ENCODE results near the gene PUM1. TPM values are rescaled to one million over a fixed set of nuclear protein-coding genes. Genes with fewer than 3 reads are reported as not detected.

PUM1 gene
- total and polyA plus RNA-seq, 4 donors: 18.1 to 49.2 (median 30.2) TPM

GRCh38 chr1:30928171-30928570 is 137.3 kb downstream of the PUM1 start:
- Histone ChIP-seq H3K27ac (ENCODE audit: low read depth in 1 of 2, low read length in 2 of 2) (no peak overlapping the region), H3K36me3 (ENCODE audit: control insufficient read depth in 4 of 4, insufficient read depth in 3 of 4, low read depth in 1 of 4, low read length in 3 of 4) (peaks cover 0 to 5% (median 4%) of the 10 kb centered on the region in 4 donors), H3K9ac (ENCODE audit: low read depth in 1 of 2, low read length in 2 of 2) (no peak overlapping the region), H3K9me3 (ENCODE audit: control insufficient read depth in 4 of 4, low read length in 3 of 4) (no peaks in the 10 kb centered on the region), H3K27me3 (ENCODE audit: control insufficient read depth in 4 of 4, insufficient read depth in 4 of 4, low read length in 3 of 4) (no peaks in the 10 kb centered on the region), H3K4me1 (ENCODE audit: control insufficient read depth in 4 of 4, insufficient read depth in 4 of 4, low read length in 3 of 4) (peaks cover 0 to 3% (median 0%) of the 10 kb centered on the region in 4 donors), H3K4me3 (ENCODE audit: low read depth in 1 of 3, low read length in 3 of 3) (no peak overlapping the region)
- 93% methylated on average over 7 of the region's 7 CpGs for WGBS
- no peak for DNase-seq (ENCODE audit: low spot score)
- TF ChIP-seq HNF4G (IDR thresholded peaks at IDR 0.05) (no peak), NR2F2 (IDR thresholded peaks at IDR 0.05) (no peak), TAF1 (conservative IDR thresholded peaks at IDR 0.05) (no peak), EGR1 (IDR thresholded peaks at IDR 0.05; ENCODE audit: low read depth in 2 of 2) (no peak), FOXA2 (IDR thresholded peaks at IDR 0.05) (no peak)

GRCh38 chr1:30927448-30927847 is 138.1 kb downstream of the PUM1 start:
- TF ChIP-seq RXRA (IDR thresholded peaks at IDR 0.05) (no peak), RAD21 (IDR thresholded peaks at IDR 0.05) (no peak), GABPA (IDR thresholded peaks at IDR 0.05 in 1 of 2, conservative IDR thresholded peaks at IDR 0.05 in 1 of 2) (no peak), FOXA2 (IDR thresholded peaks at IDR 0.05) (no peak), CTCF (IDR thresholded peaks at IDR 0.05; ENCODE audit: low read depth, low read length, missing input control) (no peak), JUND (IDR thresholded peaks at IDR 0.05) (no peak), HNF4G (IDR thresholded peaks at IDR 0.05) (no peak), REST (IDR thresholded peaks at IDR 0.05) (no peak), FOXA1 (IDR thresholded peaks at IDR 0.05) (no peak), NR2F2 (IDR thresholded peaks at IDR 0.05) (no peak), TAF1 (conservative IDR thresholded peaks at IDR 0.05) (no peak), SP1 (IDR thresholded peaks at IDR 0.05) (no peak)
- H3K4me1 ChIP-seq (ENCODE audit: control insufficient read depth in 4 of 4, insufficient read depth in 4 of 4, low read length in 3 of 4): peaks cover 0 to 3% (median 0%) of the 10 kb centered on the region in 4 donors
- H3K9me3 ChIP-seq (ENCODE audit: control insufficient read depth in 4 of 4, low read length in 3 of 4): no peaks in the 10 kb centered on the region
- no peak overlapping the region for H3K4me3 ChIP-seq (ENCODE audit: low read depth in 1 of 3, low read length in 3 of 3)
- no peak overlapping the region for H3K27ac ChIP-seq (ENCODE audit: low read depth in 1 of 2, low read length in 2 of 2)
- WGBS: 91% methylated on average over 3 of the region's 3 CpGs
- H3K36me3 ChIP-seq (ENCODE audit: control insufficient read depth in 4 of 4, insufficient read depth in 3 of 4, low read depth in 1 of 4, low read length in 3 of 4): no peaks in the 10 kb centered on the region
- no peak for DNase-seq (ENCODE audit: low spot score)
- no peaks in the 10 kb centered on the region for H3K27me3 ChIP-seq (ENCODE audit: control insufficient read depth in 4 of 4, insufficient read depth in 4 of 4, low read length in 3 of 4)
- no peak overlapping the region for H3K9ac ChIP-seq (ENCODE audit: low read depth in 1 of 2, low read length in 2 of 2)

GRCh38 chr1:30923597-30923996 is 141.9 kb downstream of the PUM1 start:
- no peak for DNase-seq (ENCODE audit: low spot score)
- TF ChIP-seq NR2F2 (IDR thresholded peaks at IDR 0.05) (no peak), HNF4G (IDR thresholded peaks at IDR 0.05) (no peak)
- Histone ChIP-seq H3K27me3 (ENCODE audit: control insufficient read depth in 4 of 4, insufficient read depth in 4 of 4, low read length in 3 of 4) (no peaks in the 10 kb centered on the region), H3K9me3 (ENCODE audit: control insufficient read depth in 4 of 4, low read length in 3 of 4) (no peaks in the 10 kb centered on the region), H3K4me3 (ENCODE audit: low read depth in 1 of 3, low read length in 3 of 3) (no peak overlapping the region), H3K4me1 (ENCODE audit: control insufficient read depth in 4 of 4, insufficient read depth in 4 of 4, low read length in 3 of 4) (no peaks in the 10 kb centered on the region), H3K27ac (ENCODE audit: low read depth in 1 of 2, low read length in 2 of 2) (no peak overlapping the region), H3K9ac (ENCODE audit: low read depth in 1 of 2, low read length in 2 of 2) (no peak overlapping the region), H3K36me3 (ENCODE audit: control insufficient read depth in 4 of 4, insufficient read depth in 3 of 4, low read depth in 1 of 4, low read length in 3 of 4) (no peaks in the 10 kb centered on the region)
- 96% methylated on average over 1 of the region's 1 CpG for WGBS
